ENCODE data around the gene GAB2. TPM values are rescaled to one million over a fixed set of nuclear protein-coding genes. Genes with fewer than 3 reads are reported as not detected.
"Not testable (repeated sequence)": the region's sequence is repeated elsewhere in the genome, so short reads cannot be mapped to it uniquely, and the experiment has no call there.

The GAB2 gene
- total RNA-seq, 4 donors from 2014 or later: 13.4 to 28.4 (median 19.8) TPM

GRCh38 chr11:78181185-78181584 lies 236.4 kb downstream of the GAB2 start:
- Histone ChIP-seq H3K27ac (no peak overlapping the region), H3K36me3 (no peaks in the 10 kb centered on the region), H3K4me1 (no peaks in the 10 kb centered on the region), H3K4me3 (no peak overlapping the region), H3K9me3 (no peaks in the 10 kb centered on the region), H3K27me3 (no peaks in the 10 kb centered on the region)
- DNase-seq (ENCODE audit: low spot score in 2 of 2): no peak
- no peak for TF ChIP-seq POLR2AphosphoS5 (IDR thresholded peaks at IDR 0.05)
- no peak for TF ChIP-seq CTCF (IDR thresholded peaks at IDR 0.05)
- no peak for TF ChIP-seq EP300 (IDR thresholded peaks at IDR 0.05)
- no peak for TF ChIP-seq POLR2A (IDR thresholded peaks at IDR 0.05)
- WGBS: 79% methylated on average over 2 of the region's 2 CpGs

GRCh38 chr11:78180751-78181150 lies 236.9 kb downstream of the GAB2 start:
- Histone ChIP-seq H3K27me3 (no peaks in the 10 kb centered on the region), H3K36me3 (no peaks in the 10 kb centered on the region), H3K4me3 (no peak overlapping the region), H3K4me1 (no peaks in the 10 kb centered on the region), H3K9me3 (no peaks in the 10 kb centered on the region), H3K27ac (no peak overlapping the region)
- no peak for TF ChIP-seq POLR2AphosphoS5 (IDR thresholded peaks at IDR 0.05)
- TF ChIP-seq CTCF (IDR thresholded peaks at IDR 0.05): no peak
- TF ChIP-seq POLR2A (IDR thresholded peaks at IDR 0.05): no peak
- TF ChIP-seq EP300 (IDR thresholded peaks at IDR 0.05): no peak
- DNase-seq (ENCODE audit: low spot score in 2 of 2): no peak
- WGBS: 90% methylated on average over 4 of the region's 4 CpGs

GRCh38 chr11:78179459-78180071 lies 238.1 kb downstream of the GAB2 start:
- TF ChIP-seq CTCF (IDR thresholded peaks at IDR 0.05) (no peak), EP300 (IDR thresholded peaks at IDR 0.05) (no peak), POLR2A (IDR thresholded peaks at IDR 0.05) (no peak), POLR2AphosphoS5 (IDR thresholded peaks at IDR 0.05) (no peak)
- Histone ChIP-seq H3K36me3 (no peaks in the 10 kb centered on the region), H3K27me3 (no peaks in the 10 kb centered on the region), H3K4me1 (no peaks in the 10 kb centered on the region), H3K4me3 (no peak overlapping the region), H3K9me3 (no peaks in the 10 kb centered on the region), H3K27ac (no peak overlapping the region)
- WGBS: 94% methylated on average over 7 of the region's 7 CpGs
- no peak for DNase-seq (ENCODE audit: low spot score in 2 of 2)

- Histone ChIP-seq H3K27me3 (no peaks in the 10 kb centered on the region), H3K4me3 (no peak overlapping the region), H3K4me1 (no peaks in the 10 kb centered on the region), H3K27ac (no peak overlapping the region), H3K9me3 (no peaks in the 10 kb centered on the region), H3K36me3 (peaks cover 18% of the 10 kb centered on the region)
- WGBS: 94% methylated on average over 7 of the region's 7 CpGs
- no peak for TF ChIP-seq CTCF (IDR thresholded peaks at IDR 0.05)
- DNase-seq (ENCODE audit: low spot score in 2 of 2): no peak
Measured at GRCh38 chr11:78177216-78177615, 240.4 kb downstream of the GAB2 start.

GRCh38 chr11:78176605-78177141 lies 240.9 kb downstream of the GAB2 start:
- Histone ChIP-seq H3K27ac (no peak overlapping the region), H3K4me1 (no peaks in the 10 kb centered on the region), H3K36me3 (peaks cover 24% of the 10 kb centered on the region), H3K9me3 (no peaks in the 10 kb centered on the region), H3K4me3 (no peak overlapping the region), H3K27me3 (no peaks in the 10 kb centered on the region)
- DNase-seq (ENCODE audit: low spot score in 2 of 2): no peak
- 93% methylated on average over 10 of the region's 10 CpGs for WGBS
- TF ChIP-seq CTCF (IDR thresholded peaks at IDR 0.05): no peak

- not testable (repeated sequence) for H3K27me3 ChIP-seq; H3K9me3 ChIP-seq; H3K4me3 ChIP-seq; H3K4me1 ChIP-seq; DNase-seq (ENCODE audit: low spot score in 2 of 2); H3K27ac ChIP-seq
- WGBS: 98% methylated on average over 3 of the region's 3 CpGs
- H3K36me3 ChIP-seq: peaks cover 24% of the 10 kb centered on the region
Measured at GRCh38 chr11:78175862-78176261, 241.8 kb downstream of the GAB2 start.

Data from suprapubic skin (tissue), 4 donors.